ENCODE measurements around the gene MICAL2. TPM values are rescaled to one million over a fixed set of nuclear protein-coding genes. Genes with fewer than 3 reads are reported as not detected.

Gene MICAL2
- total RNA-seq, 2 donors from 2014 or later = 1.5 to 1.9 TPM

DNA sequence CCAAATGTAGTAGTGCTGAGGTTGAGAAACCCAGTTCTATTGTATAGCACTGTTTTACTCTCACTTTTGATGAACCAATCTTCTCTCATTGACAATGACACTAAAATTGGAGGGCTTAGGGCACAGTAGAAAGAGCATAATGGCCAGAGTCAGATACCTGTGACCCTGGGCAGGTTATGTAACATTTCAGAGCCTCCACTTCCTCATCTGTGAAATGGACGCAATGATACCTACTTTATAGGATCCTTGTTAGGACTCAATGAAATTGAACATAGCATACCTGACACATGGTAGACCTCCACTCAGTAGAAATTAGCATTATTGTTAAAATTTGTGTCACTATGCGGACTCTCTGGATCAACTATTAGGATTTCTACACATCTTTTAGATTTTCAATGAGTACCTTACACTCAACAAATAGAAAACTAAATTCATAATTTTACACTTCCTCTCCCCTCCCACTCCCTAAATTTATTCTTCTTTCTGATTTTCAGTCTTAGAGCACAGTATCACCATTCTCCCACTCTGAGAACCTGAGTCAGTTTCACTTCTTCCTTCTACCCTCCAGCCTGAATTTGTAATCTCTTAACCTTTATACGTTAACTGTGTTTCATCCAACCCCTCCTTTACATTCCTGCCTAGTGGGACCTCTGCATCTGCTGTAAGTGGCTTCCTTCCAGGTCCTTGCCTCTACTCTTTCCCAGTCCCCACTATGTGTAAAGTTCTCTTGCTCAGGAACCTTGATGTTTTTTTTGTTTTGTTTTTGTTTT, 78.3 kb downstream of the MICAL2 start:
- H3K4me3 Mint-ChIP-seq = no peak overlapping the region
- peaks cover 2% of the 10 kb centered on the region for H3K4me1 Mint-ChIP-seq
- Histone ChIP-seq H3K9ac (ENCODE audit: extremely low read depth, low read length, poor library complexity, severe bottlenecking) (no peak overlapping the region), H3K4me3 (ENCODE audit: low read length) (no peak overlapping the region), H3K4me1 (ENCODE audit: control insufficient read depth, insufficient read depth, low read length) (peaks cover 2% of the 10 kb centered on the region), H3K27ac (ENCODE audit: low read depth, low read length) (no peak overlapping the region), H3K36me3 (ENCODE audit: control insufficient read depth, insufficient read depth, low read length) (no peaks in the 10 kb centered on the region), H3K9me3 (ENCODE audit: control insufficient read depth, low read length) (no peaks in the 10 kb centered on the region), H3K27me3 (ENCODE audit: control insufficient read depth, insufficient read depth, low read length, poor library complexity, severe bottlenecking) (no peaks in the 10 kb centered on the region)
- no peaks in the 10 kb centered on the region for H3K27me3 Mint-ChIP-seq (ENCODE audit: insufficient read depth)
- no peaks in the 10 kb centered on the region for H3K9me3 Mint-ChIP-seq
- 92 to 94% methylated on average over 2 to 3 of the region's 3 CpGs for WGBS, 2 experiments (ENCODE audit: insufficient coverage in 1 of 2, insufficient read length in 1 of 2)
- no peak for DNase-seq
- H3K36me3 Mint-ChIP-seq (ENCODE audit: low read depth) = no peaks in the 10 kb centered on the region
- no peak overlapping the region for H3K27ac Mint-ChIP-seq
- TF ChIP-seq, protein P1, sequence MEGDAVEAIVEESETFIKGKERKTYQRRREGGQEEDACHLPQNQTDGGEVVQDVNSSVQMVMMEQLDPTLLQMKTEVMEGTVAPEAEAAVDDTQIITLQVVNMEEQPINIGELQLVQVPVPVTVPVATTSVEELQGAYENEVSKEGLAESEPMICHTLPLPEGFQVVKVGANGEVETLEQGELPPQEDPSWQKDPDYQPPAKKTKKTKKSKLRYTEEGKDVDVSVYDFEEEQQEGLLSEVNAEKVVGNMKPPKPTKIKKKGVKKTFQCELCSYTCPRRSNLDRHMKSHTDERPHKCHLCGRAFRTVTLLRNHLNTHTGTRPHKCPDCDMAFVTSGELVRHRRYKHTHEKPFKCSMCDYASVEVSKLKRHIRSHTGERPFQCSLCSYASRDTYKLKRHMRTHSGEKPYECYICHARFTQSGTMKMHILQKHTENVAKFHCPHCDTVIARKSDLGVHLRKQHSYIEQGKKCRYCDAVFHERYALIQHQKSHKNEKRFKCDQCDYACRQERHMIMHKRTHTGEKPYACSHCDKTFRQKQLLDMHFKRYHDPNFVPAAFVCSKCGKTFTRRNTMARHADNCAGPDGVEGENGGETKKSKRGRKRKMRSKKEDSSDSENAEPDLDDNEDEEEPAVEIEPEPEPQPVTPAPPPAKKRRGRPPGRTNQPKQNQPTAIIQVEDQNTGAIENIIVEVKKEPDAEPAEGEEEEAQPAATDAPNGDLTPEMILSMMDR (conservative IDR thresholded peaks at IDR 0.05) = no peak

DNA sequence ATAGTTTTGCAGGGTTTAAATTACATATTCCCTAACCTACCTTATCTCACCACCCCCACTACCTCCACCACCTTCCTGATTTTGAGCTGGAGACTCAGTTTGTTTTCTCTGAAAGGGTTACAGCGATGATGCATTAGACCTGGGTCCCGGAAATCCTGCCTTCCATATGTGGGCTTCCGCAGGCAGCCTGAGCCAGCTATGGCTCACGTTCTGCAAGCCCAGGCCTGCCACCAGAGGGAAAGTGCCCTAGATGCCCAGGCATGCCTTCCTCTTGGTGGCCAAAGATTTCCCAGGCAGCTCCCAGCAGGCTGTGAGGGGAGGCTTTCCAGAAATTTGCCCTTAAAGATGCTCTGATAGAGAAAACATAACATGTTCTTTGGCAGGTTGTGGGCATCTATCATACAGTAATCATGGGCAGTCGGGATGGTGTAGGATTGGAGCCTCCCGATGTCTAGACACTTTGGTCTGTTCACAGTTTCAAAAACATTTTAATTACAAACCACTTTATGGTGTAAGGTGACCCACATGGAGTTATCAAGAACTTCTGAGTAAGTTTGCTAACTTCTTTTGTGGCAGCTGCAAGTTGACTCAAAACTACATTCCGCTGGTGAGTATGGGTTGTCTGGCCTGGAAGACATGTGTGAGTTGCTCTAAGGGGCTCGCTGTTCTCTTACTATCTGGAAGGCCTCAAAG, 79.3 kb downstream of the MICAL2 start:
- Histone ChIP-seq H3K9me3 (ENCODE audit: control insufficient read depth, low read length) (no peaks in the 10 kb centered on the region), H3K9ac (ENCODE audit: extremely low read depth, low read length, poor library complexity, severe bottlenecking) (no peak overlapping the region)

DNA sequence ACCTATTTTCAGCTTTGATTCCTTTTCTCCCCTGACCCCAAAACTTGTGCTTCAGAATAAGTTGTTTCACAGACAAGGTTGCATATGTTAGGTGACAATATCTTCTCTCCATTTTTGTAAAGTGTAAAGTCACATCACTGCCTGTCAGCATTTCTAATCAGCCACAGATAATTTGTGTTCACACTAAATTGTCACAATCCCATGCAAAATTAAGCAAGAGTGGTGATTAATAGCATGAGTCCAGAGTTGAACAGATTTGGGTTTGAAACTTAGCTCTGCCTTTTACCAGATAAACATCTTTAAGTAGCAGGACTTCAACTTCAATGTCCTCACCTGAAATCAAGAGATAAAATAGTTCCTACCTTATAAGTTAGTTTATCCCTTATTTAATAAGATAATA, 80.1 kb downstream of the MICAL2 start:
- no peaks in the 10 kb centered on the region for H3K27me3 ChIP-seq (ENCODE audit: control insufficient read depth, insufficient read depth, low read length, poor library complexity, severe bottlenecking)
- no peak overlapping the region for H3K27ac ChIP-seq (ENCODE audit: low read depth, low read length)
- H3K9me3 ChIP-seq (ENCODE audit: control insufficient read depth, low read length) = no peaks in the 10 kb centered on the region
- no peak overlapping the region for H3K4me3 Mint-ChIP-seq
- H3K36me3 Mint-ChIP-seq (ENCODE audit: low read depth) = no peaks in the 10 kb centered on the region
- H3K4me1 ChIP-seq (ENCODE audit: control insufficient read depth, insufficient read depth, low read length) = peaks cover 2% of the 10 kb centered on the region
- no peak for DNase-seq
- no peak overlapping the region for H3K9ac ChIP-seq (ENCODE audit: extremely low read depth, low read length, poor library complexity, severe bottlenecking)
- no peak overlapping the region for H3K4me3 ChIP-seq (ENCODE audit: low read length)
- H3K9me3 Mint-ChIP-seq = no peaks in the 10 kb centered on the region
- no peaks in the 10 kb centered on the region for H3K36me3 ChIP-seq (ENCODE audit: control insufficient read depth, insufficient read depth, low read length)
- H3K27me3 Mint-ChIP-seq (ENCODE audit: insufficient read depth) = no peaks in the 10 kb centered on the region
- TF ChIP-seq, protein P1 (conservative IDR thresholded peaks at IDR 0.05) = no peak
- H3K4me1 Mint-ChIP-seq = peaks cover 2% of the 10 kb centered on the region
- H3K27ac Mint-ChIP-seq = no peak overlapping the region

More for the DNA sequence above, 79.3 kb downstream of the MICAL2 start:
- no peaks in the 10 kb centered on the region for H3K27me3 ChIP-seq (ENCODE audit: control insufficient read depth, insufficient read depth, low read length, poor library complexity, severe bottlenecking)
- no peak overlapping the region for H3K4me3 Mint-ChIP-seq
- peaks cover 2% of the 10 kb centered on the region for H3K4me1 ChIP-seq (ENCODE audit: control insufficient read depth, insufficient read depth, low read length)
- no peak overlapping the region for H3K27ac ChIP-seq (ENCODE audit: low read depth, low read length)
- peaks cover 2% of the 10 kb centered on the region for H3K4me1 Mint-ChIP-seq
- H3K27ac Mint-ChIP-seq = no peak overlapping the region
- no peak for DNase-seq
- H3K36me3 ChIP-seq (ENCODE audit: control insufficient read depth, insufficient read depth, low read length) = no peaks in the 10 kb centered on the region
- H3K4me3 ChIP-seq (ENCODE audit: low read length) = no peak overlapping the region
- WGBS, 2 experiments (ENCODE audit: insufficient coverage in 1 of 2, insufficient read length in 1 of 2) = 93 to 95% methylated on average over 4 to 8 of the region's 8 CpGs
- no peaks in the 10 kb centered on the region for H3K9me3 Mint-ChIP-seq
- no peaks in the 10 kb centered on the region for H3K27me3 Mint-ChIP-seq (ENCODE audit: insufficient read depth)
- TF ChIP-seq, protein P1 (conservative IDR thresholded peaks at IDR 0.05) = no peak
- no peaks in the 10 kb centered on the region for H3K36me3 Mint-ChIP-seq (ENCODE audit: low read depth)
